Measurements from ENCODE around the gene PHYKPL. TPM values are rescaled to one million over a fixed set of nuclear protein-coding genes. Genes with fewer than 3 reads are reported as not detected.

PHYKPL gene
- total RNA-seq (2022; extraction: Qiagen RNA extraction): 8.2 to 10.8 TPM (median 9.6 TPM) in 5 replicates

DNA sequence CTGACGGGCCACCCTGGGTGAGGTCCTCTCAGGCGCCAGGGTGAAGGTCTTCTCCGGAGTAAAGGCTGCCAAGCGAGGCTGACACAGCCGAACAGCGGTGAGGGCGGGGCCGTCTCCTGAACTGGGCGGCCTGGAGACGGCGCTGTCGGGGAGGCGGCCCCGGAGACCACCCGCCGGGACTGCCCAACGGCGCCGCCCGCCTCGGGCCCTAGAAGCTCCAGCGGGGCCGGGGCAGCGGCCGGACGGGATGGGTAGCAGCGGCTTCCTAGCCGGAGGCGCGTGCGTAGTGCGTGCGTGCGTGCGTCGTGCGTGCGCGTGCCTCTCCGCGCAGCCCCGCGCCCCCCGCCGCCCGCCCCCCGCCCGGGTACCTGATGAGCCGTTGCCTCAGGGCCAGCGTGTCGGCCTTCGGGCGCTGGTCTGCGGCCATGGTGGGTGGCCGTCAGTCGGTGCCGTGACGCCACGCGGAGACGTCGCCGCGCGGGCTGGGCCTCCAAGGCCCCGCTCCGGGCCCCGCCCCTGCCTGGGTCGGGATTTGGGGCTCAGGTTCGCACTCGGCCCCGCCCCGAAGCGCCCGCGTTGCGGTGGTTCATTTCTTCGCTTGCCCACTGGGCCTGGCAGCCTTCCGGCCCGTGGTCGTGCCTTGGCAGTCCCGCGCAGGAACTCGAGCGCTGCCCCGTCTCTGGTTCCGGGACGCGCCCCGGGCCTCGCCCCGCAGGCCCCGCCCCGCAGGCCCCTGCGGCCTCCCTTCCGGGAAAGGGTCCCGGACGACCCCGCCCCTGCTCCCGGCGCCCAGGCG lies at the start of gene PHYKPL:
TSS of gene PHYKPL (minus strand) at position 679 of the 796 bp plus-strand sequence. CDS start at position 427, 252 bp downstream.

DNA sequence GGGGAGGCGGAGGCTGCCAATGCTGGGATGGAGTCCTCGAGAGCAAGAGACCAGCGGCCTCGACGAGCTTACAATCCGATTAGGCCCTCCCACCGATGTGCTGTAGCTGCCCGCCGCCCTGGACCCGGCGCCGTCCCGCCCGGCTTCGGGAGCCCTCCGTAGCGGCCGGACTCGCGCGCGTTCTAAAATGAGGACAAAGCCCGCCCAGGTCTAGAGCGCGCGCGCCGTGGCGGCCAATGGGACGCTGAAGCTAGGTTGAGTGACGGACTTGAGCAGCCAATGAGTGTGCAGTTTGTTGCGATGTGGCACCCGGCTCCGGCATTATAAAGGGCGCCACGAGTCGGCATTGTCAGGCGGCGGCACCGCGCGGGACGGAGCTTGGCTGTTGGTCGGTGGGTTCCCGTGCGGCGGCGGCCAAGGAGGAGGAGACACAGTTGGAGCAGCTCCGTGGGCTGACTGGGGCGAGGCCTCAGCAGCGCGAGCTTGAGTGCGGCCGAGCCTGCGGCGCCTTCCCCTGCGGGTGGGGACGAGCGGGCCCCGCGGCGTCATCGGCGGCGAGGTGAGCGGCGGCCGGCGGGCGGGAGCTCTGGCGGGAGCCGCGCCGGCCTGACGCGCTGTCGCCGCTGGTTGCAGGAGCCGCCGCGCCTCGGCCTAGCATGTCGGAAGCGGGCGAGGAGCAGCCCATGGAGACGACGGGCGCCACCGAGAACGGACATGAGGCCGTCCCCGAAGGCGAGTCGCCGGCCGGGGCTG lies 28.2 kb downstream of the PHYKPL start, which contains the start of gene HNRNPAB:
TSS of gene HNRNPAB (plus strand) at position 352 of the 753 bp plus-strand sequence. CDS start at position 657, 305 bp downstream.

DNA sequence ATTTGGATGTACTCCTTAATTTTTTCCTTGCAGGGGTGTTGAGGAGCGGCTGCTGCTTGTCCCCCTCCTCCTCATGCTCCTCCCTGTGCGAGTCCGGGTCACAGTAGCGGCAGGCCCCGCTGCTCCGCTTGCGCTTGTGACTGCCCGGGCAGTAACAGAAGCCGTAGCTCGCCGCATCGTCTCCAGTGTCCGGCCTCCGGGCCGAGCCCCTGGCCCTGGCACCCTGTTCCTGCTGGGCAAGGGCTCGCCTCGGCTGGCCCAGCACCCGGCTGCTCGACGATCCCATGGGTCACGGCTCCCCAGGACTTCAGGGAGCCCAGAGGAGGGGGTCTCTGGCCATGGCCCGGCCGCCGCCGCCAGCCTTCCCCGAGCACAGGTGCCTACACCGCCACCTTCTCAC lies 45.6 kb downstream of the PHYKPL start, which contains the start of gene GMCL2:
TSS of gene GMCL2 (minus strand) at position 358 of the 400 bp plus-strand sequence. CDS start at position 286, 72 bp downstream.

Other genes with a start within 250 kb of the PHYKPL start
- gene PROP1, start 236.6 kb downstream of the PHYKPL start, total RNA-seq (2022; extraction: Qiagen RNA extraction): not detected in 5 replicates
- gene N4BP3, start 119.3 kb downstream of the PHYKPL start, total RNA-seq (2022; extraction: Qiagen RNA extraction): 0.87 to 1.5 TPM (median 1.3 TPM) in 5 replicates
- gene RMND5B, start 101.8 kb downstream of the PHYKPL start, total RNA-seq (2022; extraction: Qiagen RNA extraction): 23.3 to 32.7 TPM (median 31.0 TPM) in 5 replicates
- 381 to 485 TPM (median 422 TPM) in 5 replicates for gene NHP2, start 78.9 kb downstream of the PHYKPL start, total RNA-seq (2022; extraction: Qiagen RNA extraction)
- gene GMCL2, start 45.4 kb downstream of the PHYKPL start, total RNA-seq (2022; extraction: Qiagen RNA extraction): 0.02 TPM in 1 of 5 replicates, not detected in the others
- gene HNRNPAB, start 28.3 kb downstream of the PHYKPL start, total RNA-seq (2022; extraction: Qiagen RNA extraction): 310 to 340 TPM (median 319 TPM) in 5 replicates

Measured in A549 treated with CORT108297 at 1 μM for 4 hours (cell line).